GM23248 (cell line): ENCODE measurements around the gene CDV3. TPM values are rescaled to one million over a fixed set of nuclear protein-coding genes. Genes with fewer than 3 reads are reported as not detected.

ENCODE experiments used
- DNase-seq: peaks from one replicate; pipeline ENCODE4 v3.0.0-alpha.2; 2015
- H2AFZ ChIP-seq: fragments of 200-600 bp; sonication (generic); 2 replicates; pipeline ENCODE4 v1.6.1; 2016; ENCODE audit warnings: antibody characterized with exemption
- H3F3A ChIP-seq: fragments of 200-600 bp; sonication (generic); 2 replicates; pipeline ENCODE4 v1.6.1; 2016; ENCODE audit warnings: mild to moderate bottlenecking, antibody characterized with exemption, mixed run types; ENCODE audit not compliant: insufficient read depth
- H3K27ac ChIP-seq: fragments of 200-600 bp; sonication (generic); 2 replicates; pipeline ENCODE4 v1.5.1; 2016; ENCODE audit warnings: mild to moderate bottlenecking
- H3K27me3 ChIP-seq: fragments of 200-600 bp; sonication (generic); replicated peaks from 2 replicates; pipeline ENCODE4 v1.6.1; 2016; ENCODE audit warnings: mild to moderate bottlenecking; ENCODE audit not compliant: insufficient read depth
- H3K36me3 ChIP-seq: fragments of 200-600 bp; sonication (generic); 2 replicates; pipeline ENCODE4 v1.6.1; 2016; ENCODE audit warnings: low read depth, mild to moderate bottlenecking
- H3K4me1 ChIP-seq: fragments of 200-600 bp; sonication (generic); 2 replicates; pipeline ENCODE4 v1.6.1; 2016; ENCODE audit warnings: mild to moderate bottlenecking; ENCODE audit not compliant: insufficient read depth
- H3K4me2 ChIP-seq: fragments of 200-600 bp; sonication (generic); one replicate; pipeline ENCODE4 v1.6.1; 2016; ENCODE audit warnings: mild to moderate bottlenecking; ENCODE audit not compliant: unreplicated experiment
- H3K4me3 ChIP-seq: fragments of 200-600 bp; sonication (generic); 2 replicates; pipeline ENCODE4 v1.5.1; 2016; ENCODE audit warnings: mild to moderate bottlenecking
- H3K79me2 ChIP-seq: fragments of 200-600 bp; sonication (generic); 2 replicates; pipeline ENCODE4 v1.6.1; 2016; ENCODE audit warnings: mild to moderate bottlenecking; ENCODE audit not compliant: insufficient read depth
- H3K9ac ChIP-seq: fragments of 200-600 bp; sonication (generic); 2 replicates; pipeline ENCODE4 v1.6.1; 2016; ENCODE audit warnings: mild to moderate bottlenecking
- H3K9me2 ChIP-seq: fragments of 200-600 bp; sonication (generic); 2 replicates; pipeline ENCODE4 v1.6.1; 2016; ENCODE audit warnings: mixed run types, mild to moderate bottlenecking, moderate library complexity; ENCODE audit not compliant: insufficient read depth
- H3K9me3 ChIP-seq: fragments of 200-600 bp; sonication (generic); one replicate; pipeline ENCODE4 v1.6.1; 2017; ENCODE audit warnings: low read depth
- H4K20me1 ChIP-seq: fragments of 200-600 bp; sonication (generic); 2 replicates; pipeline ENCODE4 v1.6.0; 2016; ENCODE audit not compliant: insufficient read depth
- EZH2 ChIP-seq: fragments of 200-600 bp; sonication (generic); IDR thresholded peaks from 2 replicates; pipeline ENCODE4 v1.6.1; 2018; ENCODE audit warnings: antibody characterized with exemption, mild to moderate bottlenecking; ENCODE audit not compliant: insufficient read depth, poor library complexity, severe bottlenecking
- EZH2phosphoT487 ChIP-seq: fragments of 200-600 bp; sonication (generic); IDR thresholded peaks from 2 replicates; pipeline ENCODE4 v1.6.1; 2018; ENCODE audit warnings: antibody characterized with exemption, moderate library complexity, mild to moderate bottlenecking, low read depth; ENCODE audit not compliant: insufficient read depth
- WGBS, 2 experiments: methylation state at CpG; one replicate each; pipeline ENCODE4 v1.1.6; 2015 to 2017; ENCODE audit warnings: low lambda C conversion rate in 2 of 2, low coverage in 1 of 2; ENCODE audit errors: missing lambda C conversion rate in 2 of 2; 5-methylcytosine and 5-hydroxymethylcytosine counted together
- in situ Hi-C: fragments of 300-500 bp; cut with MboI; formaldehyde crosslinking; loops from 2 replicates; pipeline ENCODE4 v1.15.0; 2020
- polyA plus RNA-seq: library from polyadenylated mRNA; unstranded; fragments of >200 nt; fragmentation: Nextera tagmentation; extraction: Ambion mirVana; gene quantifications from 2 replicates; pipeline ENCODE4 v1.2.1, GENCODE V29; 2016
- total RNA-seq: library from RNA; depleted of rRNA; stranded (reverse); fragments of >200 nt; shearing (Covaris generic); gene quantifications from 2 replicates; pipeline ENCODE4 v1.2.3, GENCODE V29; 2014

The CDV3 gene
- total and polyA plus RNA-seq, 2 experiments from 2014 or later, result 37.0 to 155 TPM

- peaks cover 43% of the 10 kb centered on the region for H4K20me1 ChIP-seq
- DNase-seq, result peak; percentile 39
- peaks cover 42% of the 10 kb centered on the region for H3K36me3 ChIP-seq
- WGBS, 2 experiments, result 16 to 19% methylated on average over 4 of the region's 4 CpGs
- H3K9ac ChIP-seq, result peak overlapping the region; percentile 90
- no peak for TF ChIP-seq EZH2
- no peak for TF ChIP-seq EZH2phosphoT487
- peaks cover 58% of the 10 kb centered on the region for H3K79me2 ChIP-seq
- H3F3A ChIP-seq, result peaks cover 68% of the 10 kb centered on the region
- no peaks in the 10 kb centered on the region for H3K9me2 ChIP-seq
- in situ Hi-C loops, result no loop called here
- H3K4me3 ChIP-seq, result peak overlapping the region; percentile 98
- H3K4me2 ChIP-seq, result peak overlapping the region; percentile 99
- peak overlapping the region; percentile 97 for H3K27ac ChIP-seq
- H3K4me1 ChIP-seq, result peaks cover 59% of the 10 kb centered on the region
- H2AFZ ChIP-seq, result no peak overlapping the region
- H3K27me3 ChIP-seq, result no peaks in the 10 kb centered on the region
- no peaks in the 10 kb centered on the region for H3K9me3 ChIP-seq
Measured at GRCh38 chr3:133575086-133575485, 1.6 kb downstream of the CDV3 start.

GRCh38 chr3:133576169-133576568 lies 2.7 kb downstream of the CDV3 start:
- Histone ChIP-seq H3K4me1 (peaks cover 49% of the 10 kb centered on the region), H4K20me1 (peaks cover 51% of the 10 kb centered on the region), H3K27me3 (no peaks in the 10 kb centered on the region), H2AFZ (no peak overlapping the region), H3K9me3 (no peaks in the 10 kb centered on the region), H3K79me2 (peaks cover 69% of the 10 kb centered on the region), H3K9ac (peak overlapping the region; percentile 90), H3F3A (peaks cover 57% of the 10 kb centered on the region), H3K36me3 (peaks cover 49% of the 10 kb centered on the region), H3K27ac (peak overlapping the region; percentile 1; the same call in 1 of the 2 replicates), H3K4me2 (peak overlapping the region; percentile 99), H3K4me3 (peak overlapping the region; percentile 98), H3K9me2 (no peaks in the 10 kb centered on the region)
- WGBS, 2 experiments, result 2 to 9% methylated on average over 3 of the region's 3 CpGs
- in situ Hi-C loops, result no loop called here
- TF ChIP-seq EZH2 (no peak), EZH2phosphoT487 (no peak)
- peak; percentile 16 for DNase-seq

GRCh38 chr3:133578548-133579191 lies 5.2 kb downstream of the CDV3 start:
- Histone ChIP-seq H3K9me2 (no peaks in the 10 kb centered on the region), H2AFZ (no peak overlapping the region), H3K4me3 (peak overlapping the region; percentile 18; the same call in 1 of the 2 replicates), H3K79me2 (peaks cover 94% of the 10 kb centered on the region), H3K9me3 (no peaks in the 10 kb centered on the region), H3K36me3 (peaks cover 70% of the 10 kb centered on the region), H3K27me3 (no peaks in the 10 kb centered on the region), H3K4me1 (peaks cover 36% of the 10 kb centered on the region), H3K27ac (0 out of 2 replicates have a peak overlapping the region, but pooled peaks have one; percentile 22), H3K9ac (peak overlapping the region; percentile 26; the same call in 1 of the 2 replicates), H4K20me1 (peaks cover 51% of the 10 kb centered on the region), H3K4me2 (peak overlapping the region; percentile 55), H3F3A (peaks cover 53% of the 10 kb centered on the region)
- DNase-seq, result peak; percentile 53
- TF ChIP-seq EZH2, result no peak
- TF ChIP-seq EZH2phosphoT487, result no peak
- 44 to 50% methylated on average over 1 of the region's 1 CpG for WGBS, 2 experiments
- in situ Hi-C loops, result no loop called here

- Histone ChIP-seq H3F3A (peaks cover 67% of the 10 kb centered on the region), H3K9ac (no peak overlapping the region), H4K20me1 (peaks cover 24% of the 10 kb centered on the region), H3K27me3 (no peaks in the 10 kb centered on the region), H3K9me3 (no peaks in the 10 kb centered on the region), H3K27ac (no peak overlapping the region), H3K79me2 (peaks cover 100% of the 10 kb centered on the region), H2AFZ (no peak overlapping the region), H3K4me2 (no peak overlapping the region), H3K36me3 (peaks cover 85% of the 10 kb centered on the region), H3K9me2 (no peaks in the 10 kb centered on the region), H3K4me3 (no peak overlapping the region), H3K4me1 (peaks cover 40% of the 10 kb centered on the region)
- in situ Hi-C loops, result no loop called here
- TF ChIP-seq EZH2 (no peak), EZH2phosphoT487 (no peak)
- WGBS, 2 experiments, result 92% methylated on average over 6 of the region's 6 CpGs
- DNase-seq, result no peak
Measured at GRCh38 chr3:133583396-133583795, 9.9 kb downstream of the CDV3 start.
